GM12873 (cell line): ENCODE measurements around the gene PHACTR1.

Experiments
- CTCF ChIP-seq: IDR thresholded peaks from 2 replicates; pipeline ENCODE4 v1.5.1; 2012; ENCODE audit warnings: low read depth, mild to moderate bottlenecking, moderate library complexity, low read length, control low read depth; ENCODE audit not compliant: insufficient read depth; ENCODE audit errors: missing control alignments

The PHACTR1 gene

GRCh38 chr6:12750416-12750815 lies 33.8 kb downstream of the PHACTR1 start:
- TF ChIP-seq CTCF = no peak

GRCh38 chr6:12751694-12752325 lies 35.2 kb downstream of the PHACTR1 start:
- TF ChIP-seq CTCF = no peak

GRCh38 chr6:12753036-12753435 lies 36.5 kb downstream of the PHACTR1 start:
- no peak for TF ChIP-seq CTCF

- no peak for TF ChIP-seq CTCF
Observed at GRCh38 chr6:12760226-12760625, 43.7 kb downstream of the PHACTR1 start.

GRCh38 chr6:12760911-12761310 lies 44.3 kb downstream of the PHACTR1 start:
- no peak for TF ChIP-seq CTCF

- no peak for TF ChIP-seq CTCF
Observed at GRCh38 chr6:12761376-12762115, 45.0 kb downstream of the PHACTR1 start.

GRCh38 chr6:12766365-12766764 lies 49.8 kb downstream of the PHACTR1 start:
- TF ChIP-seq CTCF = no peak
